SK-N-SH (cell line): ENCODE measurements around the gene ATG2A. TPM values are rescaled to one million over a fixed set of nuclear protein-coding genes. Genes with fewer than 3 reads are reported as not detected.

Source experiments
- CTCF ChIA-PET: fragments of 300-600, 350-600 bp; formaldehyde crosslinking; extraction: SDS; loops from one replicate; lab custom pipeline; 2021; lab: Yijun Ruan, JAX
- POLR2A ChIA-PET: fragments of 350-600 bp; sonication (Branson Sonifier 250); formaldehyde crosslinking; extraction: SDS; loops from one replicate; lab custom pipeline; 2020; ENCODE audit warnings: antibody characterized with exemption, inconsistent platforms; lab: Yijun Ruan, JAX
- DNase-seq: peaks from one replicate; pipeline ENCODE4 v3.0.0; 2012
- H2AFZ ChIP-seq: fragments of 200-600 bp; sonication (generic); 2 replicates; pipeline ENCODE4 v1.8.1; 2016; ENCODE audit warnings: antibody characterized with exemption, mild to moderate bottlenecking, low read depth
- H3F3A ChIP-seq: fragments of 200-600 bp; sonication (generic); replicated peaks from 2 replicates; pipeline ENCODE3; 2016; ENCODE audit warnings: antibody characterized with exemption, mild to moderate bottlenecking; ENCODE audit not compliant: insufficient read depth
- H3K27ac ChIP-seq, 2 experiments: fragments of 200-500 bp in 1 of 2; fragments of 200-600 bp in 1 of 2; sonication (Bioruptor generic) in 1 of 2; sonication (generic), shearing (Covaris generic) in 1 of 2; 2 replicates each; pipeline versions ENCODE4 v1.5.1 to v1.6.1; 2014 to 2016; ENCODE audit warnings: low read depth in 2 of 2, inconsistent platforms in 1 of 2, low read length in 1 of 2, mild to moderate bottlenecking in 1 of 2, mixed read lengths in 1 of 2
- H3K27me3 ChIP-seq: fragments of 200-600 bp; sonication (generic), shearing (Covaris generic); 2 replicates; pipeline ENCODE4 v1.6.1; 2016; ENCODE audit warnings: mixed run types; ENCODE audit not compliant: insufficient read depth
- H3K36me3 ChIP-seq, 2 experiments: fragments of 200-500 bp in 1 of 2; fragments of 200-600 bp in 1 of 2; sonication (Bioruptor generic) in 1 of 2; sonication (generic) in 1 of 2; replicated peaks in 1 of 2; 2 replicates each; pipeline versions ENCODE3 to v1.5.1; 2014 to 2016; ENCODE audit warnings: low read length in 1 of 2, mild to moderate bottlenecking in 1 of 2; ENCODE audit not compliant: insufficient read depth in 2 of 2, control insufficient read depth in 1 of 2
- H3K4me1 ChIP-seq, 2 experiments: fragments of 200-500 bp in 1 of 2; fragments of 200-600 bp in 1 of 2; sonication (Bioruptor generic) in 1 of 2; sonication (generic), shearing (Covaris generic) in 1 of 2; 2 replicates each; pipeline versions ENCODE4 v1.5.1 to v1.6.1; 2014 to 2016; ENCODE audit warnings: low read depth in 1 of 2, low read length in 1 of 2, mixed run types in 1 of 2; ENCODE audit not compliant: insufficient read depth in 2 of 2, control insufficient read depth in 1 of 2
- H3K4me2 ChIP-seq: fragments of 200-600 bp; sonication (generic), shearing (Covaris generic); 2 replicates; pipeline ENCODE4 v1.6.1; 2017; ENCODE audit warnings: mixed run types
- H3K4me3 ChIP-seq, 2 experiments: fragments of 200-500 bp in 1 of 2; fragments of 200-600 bp in 1 of 2; sonication (Bioruptor generic) in 1 of 2; sonication (generic), shearing (Covaris generic) in 1 of 2; 2 replicates each; pipeline versions ENCODE4 v1.5.1 to v1.8.1; 2014 to 2016; ENCODE audit warnings: low read depth in 2 of 2, inconsistent platforms in 1 of 2, low read length in 1 of 2, mild to moderate bottlenecking in 1 of 2, mixed read lengths in 1 of 2, moderate library complexity in 1 of 2
- H3K79me2 ChIP-seq: fragments of 200-600 bp; sonication (generic); 2 replicates; pipeline ENCODE4 v1.8.1; 2017; ENCODE audit warnings: mild to moderate bottlenecking; ENCODE audit not compliant: insufficient read depth
- H3K9ac ChIP-seq: fragments of 200-600 bp; sonication (generic); 2 replicates; pipeline ENCODE4 v1.6.1; 2017; ENCODE audit warnings: mixed run types
- H3K9me2 ChIP-seq: fragments of 200-600 bp; sonication (generic); 2 replicates; pipeline ENCODE4 v1.6.1; 2017; ENCODE audit warnings: mixed run types
- H3K9me3 ChIP-seq: fragments of 200-600 bp; sonication (generic); 2 replicates; pipeline ENCODE4 v1.6.1; 2017; ENCODE audit warnings: mixed run types, mild to moderate bottlenecking, moderate library complexity
- H4K20me1 ChIP-seq: fragments of 200-600 bp; sonication (generic); 2 replicates; pipeline ENCODE4 v1.6.1; 2017; ENCODE audit warnings: mild to moderate bottlenecking, mixed run types; ENCODE audit not compliant: insufficient read depth
- CTCF ChIP-seq: fragments of 200-600 bp; sonication (generic); IDR thresholded peaks from 2 replicates; pipeline ENCODE4 v1.6.1; 2017; ENCODE audit warnings: antibody characterized with exemption, mild to moderate bottlenecking, moderate library complexity
- EP300 ChIP-seq, 2 experiments: IDR thresholded peaks; 2 replicates each; pipeline versions ENCODE4 v1.4.0 to v1.6.1; 2012; ENCODE audit warnings: borderline replicate concordance in 1 of 2, low read depth in 1 of 2, low read length in 1 of 2
- EZH2phosphoT487 ChIP-seq: fragments of 200-600 bp; sonication (generic); IDR thresholded peaks from 2 replicates; pipeline ENCODE4 v1.6.1; 2017; ENCODE audit warnings: low read depth, mixed run types, mild to moderate bottlenecking, antibody characterized with exemption, moderate library complexity, borderline replicate concordance
- FOXJ3 ChIP-seq: sonication (generic); formaldehyde crosslinking; IDR thresholded peaks from 2 replicates; pipeline ENCODE4 v1.5.1; 2020; ENCODE audit warnings: mild to moderate bottlenecking, missing genetic modification reagents
- GATA2 ChIP-seq: sonication (generic); formaldehyde crosslinking; IDR thresholded peaks from 2 replicates; pipeline ENCODE4 v1.5.0; 2020; ENCODE audit warnings: mild to moderate bottlenecking, missing genetic modification reagents
- MEF2A ChIP-seq: IDR thresholded peaks from 2 replicates; pipeline ENCODE4 v1.4.0; 2012; ENCODE audit warnings: low read depth, borderline replicate concordance
- MXI1 ChIP-seq: IDR thresholded peaks from 2 replicates; pipeline ENCODE4 v1.6.1; 2012; ENCODE audit warnings: mild to moderate bottlenecking, low read depth, low read length, improper control_type of control experiment
- NFIC ChIP-seq: IDR thresholded peaks from 2 replicates; pipeline ENCODE4 v1.4.0; 2012; ENCODE audit warnings: borderline replicate concordance
- RAD21 ChIP-seq: IDR thresholded peaks from 2 replicates; pipeline ENCODE4 v1.6.1; 2012; ENCODE audit warnings: mild to moderate bottlenecking, low read length
- RCOR1 ChIP-seq: fragments of 150-350 bp; IDR thresholded peaks from 2 replicates; pipeline ENCODE4 v1.6.1; 2017; ENCODE audit warnings: antibody characterized with exemption, low read length
- RXRA ChIP-seq: IDR thresholded peaks from 2 replicates; pipeline ENCODE4 v1.4.0; 2012; ENCODE audit warnings: low read depth, mild to moderate bottlenecking, borderline replicate concordance
- TAF1 ChIP-seq: IDR thresholded peaks from 2 replicates; pipeline ENCODE4 v1.6.1; 2012; ENCODE audit warnings: low read depth, mild to moderate bottlenecking, low read length, moderate library complexity, borderline replicate concordance
- USF1 ChIP-seq: IDR thresholded peaks from 2 replicates; pipeline ENCODE4 v1.4.0; 2012; ENCODE audit warnings: low read depth, borderline replicate concordance
- USF2 ChIP-seq: fragments of 150-350 bp; IDR thresholded peaks from 2 replicates; pipeline ENCODE4 v1.6.1; 2017; ENCODE audit warnings: antibody characterized with exemption, low read length, low read depth, borderline replicate concordance
- YY1 ChIP-seq: IDR thresholded peaks from 2 replicates; pipeline ENCODE4 v1.4.0; 2012; ENCODE audit warnings: low read depth, mild to moderate bottlenecking
- WGBS: methylation state at CpG from one replicate; pipeline ENCODE4 v1.1.6; 2017; ENCODE audit warnings: low lambda C conversion rate; 5-methylcytosine and 5-hydroxymethylcytosine counted together
- polyA plus RNA-seq, 3 experiments: library from polyadenylated mRNA; depleted of rRNA; stranded (reverse); fragments of >200 nt; gene quantifications; 2 replicates each; pipeline ENCODE4 v1.2.3, GENCODE V29; 2012
- TF ChIP-seq, protein P1 (sequence below): IDR thresholded peaks from 2 replicates; pipeline ENCODE4 v1.6.1; 2012; ENCODE audit warnings: mild to moderate bottlenecking, low read depth, low read length, moderate library complexity
- TF ChIP-seq, protein P2 (sequence below): IDR thresholded peaks from 2 replicates; pipeline ENCODE4 v1.4.0; 2012; ENCODE audit warnings: low read depth, borderline replicate concordance
- TF ChIP-seq, protein P3 (sequence below): IDR thresholded peaks from 2 replicates; pipeline ENCODE4; 2012
- TF ChIP-seq, protein P4 (sequence below): fragments of 150-350 bp; IDR thresholded peaks from 2 replicates; pipeline ENCODE4 v1.6.1; 2016; ENCODE audit warnings: mild to moderate bottlenecking, low read depth, low read length

The ATG2A gene
- polyA plus RNA-seq, 1 of the 3 experiments (the other 2 are of a cell fraction) = 7.1 TPM

DNA sequence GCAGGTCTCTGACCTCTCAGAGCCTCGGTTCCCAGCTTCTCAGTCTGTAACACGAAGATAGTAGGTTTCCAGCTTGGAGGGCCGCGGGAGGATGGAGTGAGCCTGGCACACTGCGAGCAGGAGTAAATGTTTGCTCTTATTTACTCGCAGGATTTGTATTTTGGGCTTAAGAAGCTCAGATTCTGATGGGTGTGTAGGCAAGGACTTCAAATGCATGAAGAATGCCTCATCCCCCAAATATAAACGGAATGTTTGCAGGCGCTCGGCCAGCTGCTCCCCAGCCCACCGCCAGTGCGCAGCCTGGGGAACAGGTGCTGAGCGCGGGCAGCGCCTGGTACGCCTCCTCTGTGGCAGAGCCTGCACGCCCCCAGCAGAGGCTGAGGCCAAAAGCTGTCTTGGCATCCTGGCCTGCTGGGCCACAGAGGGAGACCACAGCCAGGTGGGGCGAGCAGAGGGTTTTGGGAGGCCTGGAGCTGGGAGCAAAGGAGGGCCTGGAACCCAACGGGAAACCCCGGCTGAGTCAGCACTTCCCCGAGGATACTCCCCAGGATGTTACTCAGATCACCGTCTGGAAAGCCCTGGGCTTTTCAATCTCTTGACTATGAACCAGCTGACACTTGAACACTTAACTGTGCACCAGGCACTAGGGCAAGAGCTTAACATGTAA lies 48.0 kb downstream of the ATG2A start:
- H3K36me3 ChIP-seq = peaks cover 22 to 24% of the 10 kb centered on the region in 2 experiments
- TF ChIP-seq, protein P1, sequence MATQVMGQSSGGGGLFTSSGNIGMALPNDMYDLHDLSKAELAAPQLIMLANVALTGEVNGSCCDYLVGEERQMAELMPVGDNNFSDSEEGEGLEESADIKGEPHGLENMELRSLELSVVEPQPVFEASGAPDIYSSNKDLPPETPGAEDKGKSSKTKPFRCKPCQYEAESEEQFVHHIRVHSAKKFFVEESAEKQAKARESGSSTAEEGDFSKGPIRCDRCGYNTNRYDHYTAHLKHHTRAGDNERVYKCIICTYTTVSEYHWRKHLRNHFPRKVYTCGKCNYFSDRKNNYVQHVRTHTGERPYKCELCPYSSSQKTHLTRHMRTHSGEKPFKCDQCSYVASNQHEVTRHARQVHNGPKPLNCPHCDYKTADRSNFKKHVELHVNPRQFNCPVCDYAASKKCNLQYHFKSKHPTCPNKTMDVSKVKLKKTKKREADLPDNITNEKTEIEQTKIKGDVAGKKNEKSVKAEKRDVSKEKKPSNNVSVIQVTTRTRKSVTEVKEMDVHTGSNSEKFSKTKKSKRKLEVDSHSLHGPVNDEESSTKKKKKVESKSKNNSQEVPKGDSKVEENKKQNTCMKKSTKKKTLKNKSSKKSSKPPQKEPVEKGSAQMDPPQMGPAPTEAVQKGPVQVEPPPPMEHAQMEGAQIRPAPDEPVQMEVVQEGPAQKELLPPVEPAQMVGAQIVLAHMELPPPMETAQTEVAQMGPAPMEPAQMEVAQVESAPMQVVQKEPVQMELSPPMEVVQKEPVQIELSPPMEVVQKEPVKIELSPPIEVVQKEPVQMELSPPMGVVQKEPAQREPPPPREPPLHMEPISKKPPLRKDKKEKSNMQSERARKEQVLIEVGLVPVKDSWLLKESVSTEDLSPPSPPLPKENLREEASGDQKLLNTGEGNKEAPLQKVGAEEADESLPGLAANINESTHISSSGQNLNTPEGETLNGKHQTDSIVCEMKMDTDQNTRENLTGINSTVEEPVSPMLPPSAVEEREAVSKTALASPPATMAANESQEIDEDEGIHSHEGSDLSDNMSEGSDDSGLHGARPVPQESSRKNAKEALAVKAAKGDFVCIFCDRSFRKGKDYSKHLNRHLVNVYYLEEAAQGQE = no peak
- TF ChIP-seq MEF2A (no peak), GATA2 (CRISPR knock-in tag) (no peak), RXRA (no peak), CTCF (no peak), RCOR1 (no peak), MXI1 (no peak), USF2 (no peak), RAD21 (no peak), YY1 (no peak), TAF1 (no peak), USF1 (no peak), EP300 (IDR thresholded peaks at IDR 0.05; ENCODE audit: borderline replicate concordance in 1 of 2, low read depth in 1 of 2, low read length in 1 of 2) (0 out of 4 replicates have a peak, but pooled peaks of 1 of the 2 experiments have one; percentile 28), FOXJ3 (CRISPR knock-in tag) (no peak), EZH2phosphoT487 (no peak), NFIC (peak; percentile 51; the same call in 1 of the 2 replicates)
- TF ChIP-seq, protein P2, sequence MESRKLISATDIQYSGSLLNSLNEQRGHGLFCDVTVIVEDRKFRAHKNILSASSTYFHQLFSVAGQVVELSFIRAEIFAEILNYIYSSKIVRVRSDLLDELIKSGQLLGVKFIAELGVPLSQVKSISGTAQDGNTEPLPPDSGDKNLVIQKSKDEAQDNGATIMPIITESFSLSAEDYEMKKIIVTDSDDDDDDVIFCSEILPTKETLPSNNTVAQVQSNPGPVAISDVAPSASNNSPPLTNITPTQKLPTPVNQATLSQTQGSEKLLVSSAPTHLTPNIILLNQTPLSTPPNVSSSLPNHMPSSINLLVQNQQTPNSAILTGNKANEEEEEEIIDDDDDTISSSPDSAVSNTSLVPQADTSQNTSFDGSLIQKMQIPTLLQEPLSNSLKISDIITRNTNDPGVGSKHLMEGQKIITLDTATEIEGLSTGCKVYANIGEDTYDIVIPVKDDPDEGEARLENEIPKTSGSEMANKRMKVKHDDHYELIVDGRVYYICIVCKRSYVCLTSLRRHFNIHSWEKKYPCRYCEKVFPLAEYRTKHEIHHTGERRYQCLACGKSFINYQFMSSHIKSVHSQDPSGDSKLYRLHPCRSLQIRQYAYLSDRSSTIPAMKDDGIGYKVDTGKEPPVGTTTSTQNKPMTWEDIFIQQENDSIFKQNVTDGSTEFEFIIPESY = peak; percentile 74; the same call in 1 of the 2 replicates
- TF ChIP-seq, protein P3, sequence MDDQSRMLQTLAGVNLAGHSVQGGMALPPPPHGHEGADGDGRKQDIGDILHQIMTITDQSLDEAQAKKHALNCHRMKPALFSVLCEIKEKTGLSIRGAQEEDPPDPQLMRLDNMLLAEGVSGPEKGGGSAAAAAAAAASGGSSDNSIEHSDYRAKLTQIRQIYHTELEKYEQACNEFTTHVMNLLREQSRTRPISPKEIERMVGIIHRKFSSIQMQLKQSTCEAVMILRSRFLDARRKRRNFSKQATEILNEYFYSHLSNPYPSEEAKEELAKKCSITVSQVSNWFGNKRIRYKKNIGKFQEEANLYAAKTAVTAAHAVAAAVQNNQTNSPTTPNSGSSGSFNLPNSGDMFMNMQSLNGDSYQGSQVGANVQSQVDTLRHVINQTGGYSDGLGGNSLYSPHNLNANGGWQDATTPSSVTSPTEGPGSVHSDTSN = no peak; the same call in none of the 2 replicates
- TF ChIP-seq, protein P4, sequence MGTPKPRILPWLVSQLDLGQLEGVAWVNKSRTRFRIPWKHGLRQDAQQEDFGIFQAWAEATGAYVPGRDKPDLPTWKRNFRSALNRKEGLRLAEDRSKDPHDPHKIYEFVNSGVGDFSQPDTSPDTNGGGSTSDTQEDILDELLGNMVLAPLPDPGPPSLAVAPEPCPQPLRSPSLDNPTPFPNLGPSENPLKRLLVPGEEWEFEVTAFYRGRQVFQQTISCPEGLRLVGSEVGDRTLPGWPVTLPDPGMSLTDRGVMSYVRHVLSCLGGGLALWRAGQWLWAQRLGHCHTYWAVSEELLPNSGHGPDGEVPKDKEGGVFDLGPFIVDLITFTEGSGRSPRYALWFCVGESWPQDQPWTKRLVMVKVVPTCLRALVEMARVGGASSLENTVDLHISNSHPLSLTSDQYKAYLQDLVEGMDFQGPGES = no peak

More for the DNA sequence above, 48.0 kb downstream of the ATG2A start:
- no peaks in the 10 kb centered on the region for H3K27me3 ChIP-seq
- no peaks in the 10 kb centered on the region for H3K9me3 ChIP-seq
- H3K4me1 ChIP-seq = peaks cover 6 to 28% of the 10 kb centered on the region in 2 experiments; a peak in 3 of 4 replicates
- peak overlapping the region in 1 of 2 experiments; percentile 13; a peak in 1 of 4 replicates for H3K4me3 ChIP-seq
- H3K79me2 ChIP-seq = peaks cover 95% of the 10 kb centered on the region
- H3K9me2 ChIP-seq = no peaks in the 10 kb centered on the region
- H3F3A ChIP-seq = peaks cover 17% of the 10 kb centered on the region
- no peak for DNase-seq
- H3K9ac ChIP-seq = peak overlapping the region; percentile 27; the same call in 1 of the 2 replicates
- ChIA-PET POLR2A (no interaction called here), CTCF (interaction anchor here (0.6 to 3.8 kb wide), 8 partner anchors 9 to 243 kb away, joined by 3 to 34 read pairs (median 3); partner anchors contain the start of gene TM7SF2)
- H3K4me2 ChIP-seq = peak overlapping the region; percentile 68
- H2AFZ ChIP-seq = no peak overlapping the region
- 57% methylated on average over 16 of the region's 21 CpGs for WGBS
- H4K20me1 ChIP-seq = peaks cover 86% of the 10 kb centered on the region
- H3K27ac ChIP-seq = peak overlapping the region in 1 of 2 experiments; percentile 58; a peak in 2 of 4 replicates
